ENCODE results near the gene WDFY4. TPM values are rescaled to one million over a fixed set of nuclear protein-coding genes. Genes with fewer than 3 reads are reported as not detected.

Gene WDFY4
- total RNA-seq, 1 experiment from 2014 or later, result 0.22 TPM

- H3K27me3 ChIP-seq (ENCODE audit: insufficient read depth, low read length), result peaks cover 73% of the 10 kb centered on the region
- ChIA-PET POLR2A (no interaction called here), CTCF (no interaction called here), RAD21 (ENCODE audit: low non-redundant PET in 1 of 2, low total read pairs in 2 of 2, uncharacterized antibody in 2 of 2, unreplicated experiment in 2 of 2) (no interaction called here)
- ATAC-seq (no peak), DNase-seq (ENCODE audit: low read depth, low spot score) (no peak)
- H3K79me2 ChIP-seq (ENCODE audit: insufficient read depth, low read length), result no peaks in the 10 kb centered on the region
- no peaks in the 10 kb centered on the region for H3K36me3 ChIP-seq (ENCODE audit: control insufficient read depth in 1 of 2, insufficient read depth in 2 of 2, low read length in 2 of 2)
- no peaks in the 10 kb centered on the region for H3K9me2 ChIP-seq (ENCODE audit: insufficient read depth)
- H2AFZ ChIP-seq (ENCODE audit: low read depth, low read length, poor library complexity, severe bottlenecking), result no peak overlapping the region
- no peaks in the 10 kb centered on the region for H3K4me1 ChIP-seq (ENCODE audit: control insufficient read depth in 1 of 2, insufficient read depth in 2 of 2, low read length in 2 of 2)
- TF ChIP-seq EGR1 (IDR thresholded peaks at IDR 0.05; ENCODE audit: low read depth) (no peak), RAD21 (IDR thresholded peaks at IDR 0.05; ENCODE audit: low read depth) (no peak), ELF1 (IDR thresholded peaks at IDR 0.05; ENCODE audit: borderline replicate concordance, low read depth) (no peak)
- intact Hi-C loops (cut with micrococcal nuclease), result no loop called here
- H3K9me3 ChIP-seq (ENCODE audit: control insufficient read depth in 1 of 2, insufficient read depth in 1 of 2, low read depth in 1 of 2, low read length in 2 of 2), result no peaks in the 10 kb centered on the region
- H3K27ac ChIP-seq (ENCODE audit: low read depth, low read length), result no peak overlapping the region
- no peak overlapping the region for H3K4me2 ChIP-seq (ENCODE audit: low read length)
- H3K9ac ChIP-seq (ENCODE audit: low read length), result no peak overlapping the region
- H3K4me3 ChIP-seq (replicated peaks in 1 of 2; ENCODE audit: low read depth in 1 of 2, low read length in 2 of 2), result no peak overlapping the region
- no TSS peak for BruUV-seq (replicated peaks)
- no peaks in the 10 kb centered on the region for H4K20me1 ChIP-seq (ENCODE audit: insufficient read depth)
Measured at GRCh38 chr10:48729941-48730457, 45.3 kb downstream of the WDFY4 start.

GRCh38 chr10:48731141-48731540 lies 46.5 kb downstream of the WDFY4 start:
- intact Hi-C loops (cut with micrococcal nuclease), result no loop called here
- ChIA-PET CTCF (no interaction called here), POLR2A (no interaction called here), RAD21 (ENCODE audit: low non-redundant PET in 1 of 2, low total read pairs in 2 of 2, uncharacterized antibody in 2 of 2, unreplicated experiment in 2 of 2) (no interaction called here)
- Histone ChIP-seq H3K27ac (ENCODE audit: low read depth, low read length) (no peak overlapping the region), H3K9ac (ENCODE audit: low read length) (no peak overlapping the region), H3K9me2 (ENCODE audit: insufficient read depth) (no peaks in the 10 kb centered on the region), H3K9me3 (ENCODE audit: control insufficient read depth in 1 of 2, insufficient read depth in 1 of 2, low read depth in 1 of 2, low read length in 2 of 2) (no peaks in the 10 kb centered on the region; a peak in 1 of 4 replicates), H3K79me2 (ENCODE audit: insufficient read depth, low read length) (no peaks in the 10 kb centered on the region), H3K4me2 (ENCODE audit: low read length) (no peak overlapping the region), H3K4me1 (ENCODE audit: control insufficient read depth in 1 of 2, insufficient read depth in 2 of 2, low read length in 2 of 2) (no peaks in the 10 kb centered on the region), H3K36me3 (ENCODE audit: control insufficient read depth in 1 of 2, insufficient read depth in 2 of 2, low read length in 2 of 2) (no peaks in the 10 kb centered on the region), H3K4me3 (replicated peaks in 1 of 2; ENCODE audit: low read depth in 1 of 2, low read length in 2 of 2) (no peak overlapping the region), H2AFZ (ENCODE audit: low read depth, low read length, poor library complexity, severe bottlenecking) (no peak overlapping the region), H4K20me1 (ENCODE audit: insufficient read depth) (no peaks in the 10 kb centered on the region), H3K27me3 (ENCODE audit: insufficient read depth, low read length) (peaks cover 62% of the 10 kb centered on the region)
- ATAC-seq (no peak), DNase-seq (ENCODE audit: low read depth, low spot score) (no peak)
- no TSS peak for BruUV-seq (replicated peaks)
- no peak for TF ChIP-seq EZH2phosphoT487 (IDR thresholded peaks at IDR 0.05; ENCODE audit: borderline replicate concordance)
- no peak for TF ChIP-seq JUND (IDR thresholded peaks at IDR 0.05)
- no peak for TF ChIP-seq POLR2AphosphoS5 (IDR thresholded peaks at IDR 0.05; ENCODE audit: low read depth, low read length)
